Neural progenitor cell (in vitro differentiated cells): ENCODE data around the gene ASXL1. TPM values are rescaled to one million over a fixed set of nuclear protein-coding genes. Genes with fewer than 3 reads are reported as not detected.
"Not testable (repeated sequence)": the region's sequence is repeated elsewhere in the genome, so short reads cannot be mapped to it uniquely, and the experiment has no call there.

ENCODE experiments used
- DNase-seq: peaks from one replicate; pipeline ENCODE4 v3.0.0-alpha.2; 2016; ENCODE audit warnings: low spot score
- H2AFZ ChIP-seq: fragments of 200-600 bp; sonication (generic); replicated peaks from 2 replicates; pipeline ENCODE4 v1.6.1; 2016; ENCODE audit warnings: antibody characterized with exemption
- H3F3A ChIP-seq: fragments of 200-600 bp; sonication (generic); 2 replicates; pipeline ENCODE4 v1.6.1; 2016; ENCODE audit warnings: antibody characterized with exemption, low read depth
- H3K27ac ChIP-seq: fragments of 200-600 bp; sonication (generic); 2 replicates; pipeline ENCODE4 v1.5.1; 2016; ENCODE audit warnings: mild to moderate bottlenecking
- H3K27me3 ChIP-seq: fragments of 200-600 bp; sonication (generic); 2 replicates; pipeline ENCODE4 v1.6.1; 2016; ENCODE audit warnings: mild to moderate bottlenecking, moderate library complexity
- H3K36me3 ChIP-seq: fragments of 200-600 bp; sonication (generic); 2 replicates; pipeline ENCODE4 v1.5.1; 2016
- H3K4me1 ChIP-seq: fragments of 200-600 bp; sonication (generic); 2 replicates; pipeline ENCODE4 v1.6.1; 2016; ENCODE audit warnings: mixed run types
- H3K4me2 ChIP-seq: fragments of 200-600 bp; sonication (generic); 2 replicates; pipeline ENCODE4 v1.6.1; 2016
- H3K4me3 ChIP-seq: fragments of 200-600 bp; sonication (generic); 2 replicates; pipeline ENCODE4 v1.5.1; 2016
- H3K79me2 ChIP-seq: fragments of 200-600 bp; sonication (generic); 2 replicates; pipeline ENCODE4 v1.6.1; 2016; ENCODE audit warnings: low read depth
- H3K9ac ChIP-seq: fragments of 200-600 bp; sonication (generic); 2 replicates; pipeline ENCODE4 v1.6.1; 2016
- H3K9me3 ChIP-seq: fragments of 200-600 bp; sonication (generic); 2 replicates; pipeline ENCODE4 v1.5.1; 2016; ENCODE audit warnings: low read depth
- H4K20me1 ChIP-seq: fragments of 200-600 bp; sonication (generic); 2 replicates; pipeline ENCODE4 v1.6.1; 2016; ENCODE audit warnings: low read depth
- H3K27ac Mint-ChIP-seq: 3 replicates; pipeline ENCODE4 v1.8.0; 2021; ENCODE audit warnings: mixed read lengths
- H3K27me3 Mint-ChIP-seq: 2 replicates; pipeline ENCODE4 v1.8.0; 2022; ENCODE audit warnings: low read depth, mild to moderate bottlenecking, inconsistent platforms, moderate library complexity, mixed read lengths; ENCODE audit not compliant: insufficient read depth
- H3K36me3 Mint-ChIP-seq: 3 replicates; pipeline ENCODE4 v1.8.0; 2021; ENCODE audit warnings: mixed read lengths
- H3K4me1 Mint-ChIP-seq: 3 replicates; pipeline ENCODE4 v1.8.0; 2021; ENCODE audit warnings: mixed read lengths
- H3K4me3 Mint-ChIP-seq: 3 replicates; pipeline ENCODE4 v1.8.0; 2021; ENCODE audit warnings: mild to moderate bottlenecking, moderate library complexity, mixed read lengths
- H3K9me3 Mint-ChIP-seq: 3 replicates; pipeline ENCODE4 v1.8.0; 2020; ENCODE audit warnings: mixed read lengths
- CTCF ChIP-seq: fragments of 200-600 bp; sonication (generic); IDR thresholded peaks from 2 replicates; pipeline ENCODE4 v1.5.1; 2017; ENCODE audit warnings: antibody characterized with exemption, mild to moderate bottlenecking
- EZH2 ChIP-seq: fragments of 200-600 bp; sonication (generic); IDR thresholded peaks from 2 replicates; pipeline ENCODE4 v1.6.1; 2017; ENCODE audit warnings: antibody characterized with exemption, mild to moderate bottlenecking, moderate library complexity
- EZH2phosphoT487 ChIP-seq: fragments of 200-600 bp; sonication (generic); IDR thresholded peaks from 2 replicates; pipeline ENCODE4 v1.6.1; 2017; ENCODE audit warnings: antibody characterized with exemption
- total RNA-seq: library from RNA; depleted of rRNA; stranded (reverse); fragments of >200 nt; gene quantifications from 2 replicates; pipeline ENCODE4 v1.2.3, GENCODE V29; 2015; ENCODE audit warnings: low replicate concordance

The ASXL1 gene
- total RNA-seq, 1 donor from 2014 or later, result 48.2 TPM

DNA sequence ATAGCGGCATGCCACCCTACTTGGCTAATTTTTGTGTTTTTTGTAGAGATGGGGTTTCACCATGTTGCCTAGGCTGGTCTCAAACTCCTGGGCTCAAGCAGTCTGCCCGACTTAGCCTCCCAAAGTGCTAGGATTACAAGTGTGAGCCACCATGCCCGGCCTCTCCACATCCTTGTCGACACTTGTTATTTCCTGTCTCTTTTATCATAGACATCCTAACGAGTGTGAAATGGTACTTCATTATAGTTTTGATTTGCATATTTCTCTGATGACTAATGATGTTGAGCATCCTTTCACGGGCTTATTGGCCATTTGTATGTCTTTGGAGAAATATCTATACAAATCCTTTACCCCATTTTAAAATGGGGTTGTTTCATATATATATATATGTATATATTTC lies 39.0 kb upstream of the ASXL1 start:
- no peak overlapping the region for H2AFZ ChIP-seq
- Mint-ChIP-seq H3K9me3 (no peaks in the 10 kb centered on the region), H3K36me3 (peaks cover 22% of the 10 kb centered on the region), H3K4me3 (no peak overlapping the region), H3K27ac (no peak overlapping the region), H3K4me1 (no peaks in the 10 kb centered on the region), H3K27me3 (peaks cover 3% of the 10 kb centered on the region)
- peaks cover 3% of the 10 kb centered on the region for H4K20me1 ChIP-seq
- H3K9me3 ChIP-seq, result no peaks in the 10 kb centered on the region
- no peak for DNase-seq
- H3K79me2 ChIP-seq, result no peaks in the 10 kb centered on the region
- H3K9ac ChIP-seq, result no peak overlapping the region
- H3F3A ChIP-seq, result peaks cover 19% of the 10 kb centered on the region
- no peak overlapping the region for H3K27ac ChIP-seq
- H3K4me1 ChIP-seq, result no peaks in the 10 kb centered on the region
- H3K4me3 ChIP-seq, result no peak overlapping the region
- H3K36me3 ChIP-seq, result peaks cover 3% of the 10 kb centered on the region
- TF ChIP-seq EZH2 (no peak), CTCF (no peak), EZH2phosphoT487 (no peak)
- no peaks in the 10 kb centered on the region for H3K27me3 ChIP-seq
- H3K4me2 ChIP-seq, result no peak overlapping the region

- no peaks in the 10 kb centered on the region for H3K4me1 Mint-ChIP-seq
- no peaks in the 10 kb centered on the region for H4K20me1 ChIP-seq
- no peak for DNase-seq
- no peak for TF ChIP-seq EZH2phosphoT487
- TF ChIP-seq CTCF, result no peak
- no peak for TF ChIP-seq EZH2
- peaks cover 24% of the 10 kb centered on the region for H3F3A ChIP-seq
- peaks cover 3% of the 10 kb centered on the region for H3K27me3 Mint-ChIP-seq
- no peak overlapping the region for H2AFZ ChIP-seq
- no peaks in the 10 kb centered on the region for H3K4me1 ChIP-seq
- no peak overlapping the region for H3K4me3 Mint-ChIP-seq
- H3K9me3 ChIP-seq, result no peaks in the 10 kb centered on the region
- H3K27me3 ChIP-seq, result no peaks in the 10 kb centered on the region
- no peak overlapping the region for H3K27ac ChIP-seq
- H3K79me2 ChIP-seq, result no peaks in the 10 kb centered on the region
- H3K27ac Mint-ChIP-seq, result no peak overlapping the region
- peaks cover 15% of the 10 kb centered on the region for H3K36me3 Mint-ChIP-seq
- H3K4me3 ChIP-seq, result no peak overlapping the region
- H3K4me2 ChIP-seq, result no peak overlapping the region
- H3K9me3 Mint-ChIP-seq, result no peaks in the 10 kb centered on the region
- peaks cover 3% of the 10 kb centered on the region for H3K36me3 ChIP-seq
- H3K9ac ChIP-seq, result no peak overlapping the region
Measured at GRCh38 chr20:32320305-32320704, 37.8 kb upstream of the ASXL1 start.

GRCh38 chr20:32321390-32321789 lies 36.7 kb upstream of the ASXL1 start:
- Histone ChIP-seq H3K4me2 (no peak overlapping the region), H4K20me1 (no peaks in the 10 kb centered on the region), H3K27me3 (no peaks in the 10 kb centered on the region), H3K79me2 (no peaks in the 10 kb centered on the region), H3F3A (peaks cover 24% of the 10 kb centered on the region), H3K27ac (no peak overlapping the region), H3K4me1 (no peaks in the 10 kb centered on the region), H3K9ac (no peak overlapping the region), H3K36me3 (peaks cover 3% of the 10 kb centered on the region), H2AFZ (no peak overlapping the region), H3K9me3 (no peaks in the 10 kb centered on the region), H3K4me3 (no peak overlapping the region)
- Mint-ChIP-seq H3K4me3 (no peak overlapping the region), H3K27me3 (peaks cover 3% of the 10 kb centered on the region), H3K9me3 (no peaks in the 10 kb centered on the region), H3K36me3 (peaks cover 10% of the 10 kb centered on the region), H3K27ac (no peak overlapping the region), H3K4me1 (no peaks in the 10 kb centered on the region)
- TF ChIP-seq EZH2phosphoT487 (no peak), CTCF (no peak), EZH2 (no peak)
- DNase-seq, result no peak

DNA sequence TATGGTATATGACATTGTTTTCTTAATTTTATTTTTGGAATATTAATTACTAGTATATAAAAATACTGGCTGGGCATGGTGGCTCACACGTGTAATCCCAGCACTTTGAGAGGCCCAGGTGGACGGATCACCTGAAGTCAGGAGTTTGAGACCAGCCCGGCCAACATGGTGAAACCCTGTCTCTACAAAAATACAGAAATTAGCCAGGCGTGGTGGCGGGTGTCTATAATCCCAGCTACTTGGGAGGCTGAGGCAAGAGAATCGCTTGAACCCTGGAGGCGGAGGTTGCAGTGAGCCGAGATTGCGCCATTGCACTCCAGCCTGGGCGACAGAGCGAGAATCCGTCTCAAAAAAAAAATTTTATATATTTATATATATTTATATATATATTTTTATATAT lies 35.9 kb upstream of the ASXL1 start:
- H3K4me3 ChIP-seq, H3K9me3 Mint-ChIP-seq, H3K27me3 ChIP-seq, DNase-seq, H3K9ac ChIP-seq, H4K20me1 ChIP-seq, H3K36me3 ChIP-seq, H3K27ac Mint-ChIP-seq, H3K79me2 ChIP-seq, H3K36me3 Mint-ChIP-seq, H3K4me1 Mint-ChIP-seq, H2AFZ ChIP-seq, H3K4me1 ChIP-seq, H3K4me2 ChIP-seq, H3K27ac ChIP-seq, H3K9me3 ChIP-seq, H3K4me3 Mint-ChIP-seq, H3K27me3 Mint-ChIP-seq: not testable (repeated sequence)
- peaks cover 24% of the 10 kb centered on the region for H3F3A ChIP-seq

DNA sequence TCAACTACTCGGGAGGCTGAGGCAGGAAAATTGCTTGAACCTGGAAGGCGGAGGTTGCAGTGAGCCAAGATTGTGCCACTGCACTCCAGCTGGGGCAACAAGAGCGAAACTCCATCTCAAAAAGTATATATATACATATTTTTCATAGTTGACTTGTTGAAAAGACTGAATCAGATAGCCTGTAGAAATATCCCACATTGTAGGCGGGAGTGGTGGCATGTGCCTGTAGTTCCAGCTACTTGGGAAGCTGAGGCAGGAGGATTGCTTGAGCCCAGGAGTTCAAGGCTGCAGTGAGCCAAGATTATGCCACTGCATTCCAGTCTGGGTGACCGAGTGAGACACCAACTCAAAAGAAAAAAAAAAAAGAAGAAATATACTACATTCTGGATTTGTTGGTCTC lies 34.4 kb upstream of the ASXL1 start:
- not testable (repeated sequence) for H3K27ac Mint-ChIP-seq, H3K9me3 ChIP-seq, H3K36me3 ChIP-seq, DNase-seq, H3K9ac ChIP-seq, H2AFZ ChIP-seq, H3K4me2 ChIP-seq, H3K79me2 ChIP-seq, H3K27me3 Mint-ChIP-seq, H3K4me1 Mint-ChIP-seq, H3K4me3 ChIP-seq, H3K4me3 Mint-ChIP-seq, H3K27me3 ChIP-seq, H3K9me3 Mint-ChIP-seq, H3K27ac ChIP-seq, H3K4me1 ChIP-seq, H3K36me3 Mint-ChIP-seq, H4K20me1 ChIP-seq
- H3F3A ChIP-seq, result peaks cover 24% of the 10 kb centered on the region
